Stimulated activated CD4-positive, alpha-beta T cell treated with anti-CD3 and anti-CD28 coated beads, Interleukin-1b, Interleukin-23, amount 100 ng/mL, for 1 hour (primary cell): Measurements from ENCODE around the gene STAC.

Experiments used
- DNase-seq, 2 donors: peaks; one replicate each; pipeline ENCODE4 v3.0.0-alpha.2; 2020; ENCODE audit warnings: low read depth in 2 of 2

Gene STAC

DNA sequence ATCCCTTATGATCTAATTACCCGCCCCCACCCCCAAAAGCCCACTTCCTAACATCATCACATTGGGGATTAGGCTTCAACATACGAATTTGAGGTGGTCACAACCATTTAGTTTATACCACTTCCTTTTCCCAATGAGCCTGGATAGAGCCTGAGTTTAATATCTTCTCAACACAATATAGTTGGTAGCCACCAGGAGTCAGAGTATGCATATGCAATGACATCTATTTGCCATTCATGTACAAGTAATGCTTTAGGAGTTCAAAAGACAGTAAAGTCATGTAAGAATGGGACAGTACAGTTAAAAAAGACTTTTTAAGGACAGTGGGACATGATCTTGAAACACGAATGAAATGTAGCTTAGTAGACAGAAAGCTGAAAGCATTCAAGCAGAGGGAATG lies 211.7 kb downstream of the STAC start:
- DNase-seq, result no peak

DNA sequence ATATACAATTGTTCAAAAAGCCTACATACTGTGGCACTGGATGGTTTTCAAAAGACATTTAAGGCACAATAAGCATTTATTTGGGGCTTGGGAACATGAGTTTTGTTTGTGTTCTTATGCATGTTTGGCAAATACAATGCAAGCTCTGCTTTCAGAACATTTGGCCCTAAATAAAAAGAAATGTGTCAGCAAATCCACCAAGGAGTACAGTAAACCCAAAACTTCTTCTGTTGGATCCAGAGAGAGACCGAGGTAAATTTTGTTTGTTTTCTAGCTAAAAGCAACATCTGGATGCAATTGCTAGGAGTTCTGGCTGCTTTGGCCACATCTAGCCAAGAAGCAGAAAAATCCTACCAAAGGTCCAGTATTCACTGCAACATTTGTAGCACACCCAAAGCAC lies 215.2 kb downstream of the STAC start:
- no peak for DNase-seq

DNA sequence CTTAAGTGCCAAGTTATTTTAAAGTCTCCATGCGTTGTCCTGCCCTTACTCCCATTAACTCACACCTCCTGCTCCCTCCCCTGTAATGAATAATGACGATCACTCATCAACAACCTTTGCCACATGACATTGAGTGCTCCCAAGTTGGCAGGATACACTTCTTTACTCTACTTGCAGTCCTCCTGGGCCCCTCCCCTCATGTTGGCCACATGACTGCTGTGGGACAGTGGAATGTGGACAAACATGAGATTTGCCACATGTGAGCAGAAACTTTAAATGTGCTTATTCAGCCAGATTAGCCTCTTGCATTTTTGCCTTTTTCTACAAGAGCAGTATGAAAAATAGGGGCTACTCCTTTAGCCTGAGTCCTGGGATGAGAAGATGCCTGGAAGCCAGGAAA lies 216.1 kb downstream of the STAC start:
- no peak for DNase-seq

DNA sequence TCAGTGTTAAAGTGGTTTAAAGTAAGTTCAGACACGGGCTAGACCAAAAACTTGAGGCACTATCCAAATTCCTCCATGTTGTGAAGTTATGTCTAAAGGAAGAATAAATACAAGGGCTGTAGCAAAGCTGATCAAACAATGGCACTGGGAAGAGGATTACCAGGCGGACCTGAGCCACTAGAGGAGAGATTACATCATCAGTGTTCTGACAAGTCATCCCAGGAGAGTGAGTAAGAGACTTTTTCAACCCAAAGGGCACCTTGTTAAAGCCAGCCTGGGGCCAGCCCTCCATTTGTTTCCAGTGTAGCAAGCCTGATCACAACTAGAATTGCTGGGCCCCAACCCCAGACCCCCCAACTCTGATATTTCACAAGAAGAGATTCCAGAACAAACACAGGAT lies 217.1 kb downstream of the STAC start:
- DNase-seq, result no peak
